WTC11 (cell line): Measurements from ENCODE around the gene LRRC47. TPM values are rescaled to one million over a fixed set of nuclear protein-coding genes. Genes with fewer than 3 reads are reported as not detected.

Experiments
- ATAC-seq: fragments of 200-7000 bp; cut with Tn5 transposase; 2 replicates; pipeline ENCODE4 v1.10.0; 2021; ENCODE audit warnings: mild to moderate bottlenecking, moderate library complexity
- CTCF ChIA-PET: fragments of 300-600 bp; sonication (Branson Sonifier 250); formaldehyde crosslinking; loops from one replicate; lab custom pipeline; 2021; ENCODE audit warnings: antibody characterized with exemption; lab: Charles Lee
- POLR2A ChIA-PET: fragments of 350-600 bp; sonication (Branson Sonifier 250); formaldehyde crosslinking; loops from one replicate; lab custom pipeline; 2021; ENCODE audit warnings: antibody characterized with exemption; lab: Charles Lee
- DNase-seq: peaks from one replicate; pipeline ENCODE4 v3.0.0; 2021; ENCODE audit warnings: low spot score
- H3K27ac Mint-ChIP-seq: 2 replicates; pipeline ENCODE4 v1.8.0; 2021; ENCODE audit warnings: mixed read lengths
- H3K27me3 Mint-ChIP-seq: 2 replicates; pipeline ENCODE4 v1.8.0; 2021; ENCODE audit warnings: low read depth, mild to moderate bottlenecking, moderate library complexity, mixed read lengths
- H3K36me3 Mint-ChIP-seq: 2 replicates; pipeline ENCODE4 v1.8.0; 2021; ENCODE audit warnings: mixed read lengths
- H3K4me1 Mint-ChIP-seq: 2 replicates; pipeline ENCODE4 v1.8.0; 2022; ENCODE audit warnings: mixed read lengths
- H3K4me3 Mint-ChIP-seq: 2 replicates; pipeline ENCODE4 v1.8.0; 2021; ENCODE audit warnings: mild to moderate bottlenecking, moderate library complexity, mixed read lengths
- H3K9me3 Mint-ChIP-seq: 2 replicates; pipeline ENCODE4 v1.8.0; 2021; ENCODE audit warnings: mixed read lengths
- AFF4 ChIP-seq: sonication (generic); formaldehyde crosslinking; IDR thresholded peaks from 2 replicates; pipeline ENCODE4 v1.8.1; 2023; ENCODE audit warnings: mild to moderate bottlenecking, missing genetic modification reagents, borderline replicate concordance
- ATF6 ChIP-seq: sonication (generic); formaldehyde crosslinking; IDR thresholded peaks from 2 replicates; pipeline ENCODE4 v1.8.1; 2023; ENCODE audit warnings: mild to moderate bottlenecking, missing genetic modification reagents
- E2F5 ChIP-seq: sonication (generic); formaldehyde crosslinking; IDR thresholded peaks from 2 replicates; pipeline ENCODE4 v1.8.1; 2022; ENCODE audit warnings: mild to moderate bottlenecking, moderate library complexity, missing genetic modification reagents
- EMX1 ChIP-seq: fragments of 250-450 bp; sonication (Bioruptor Pico); IDR thresholded peaks from 2 replicates; pipeline ENCODE4 v1.8.0; 2021; ENCODE audit warnings: mild to moderate bottlenecking
- FOXJ3 ChIP-seq: sonication (generic); formaldehyde crosslinking; IDR thresholded peaks from 2 replicates; pipeline ENCODE4 v1.9.0; 2021; ENCODE audit warnings: missing genetic modification reagents, mild to moderate bottlenecking, borderline replicate concordance
- FOXK1 ChIP-seq: sonication (generic); formaldehyde crosslinking; IDR thresholded peaks from 2 replicates; pipeline ENCODE4 v1.8.0; 2022; ENCODE audit warnings: mild to moderate bottlenecking, moderate library complexity, missing genetic modification reagents
- FOXP1 ChIP-seq: sonication (generic); formaldehyde crosslinking; IDR thresholded peaks from 2 replicates; pipeline ENCODE4 v1.8.0; 2022; ENCODE audit warnings: missing genetic modification reagents, mild to moderate bottlenecking, moderate library complexity, borderline replicate concordance
- JUN ChIP-seq: sonication (generic); formaldehyde crosslinking; IDR thresholded peaks from 2 replicates; pipeline ENCODE4 v1.8.0; 2023; ENCODE audit warnings: mild to moderate bottlenecking, missing genetic modification reagents
- KAT7 ChIP-seq: sonication (generic); formaldehyde crosslinking; IDR thresholded peaks from 2 replicates; pipeline ENCODE4 v1.8.1; 2023; ENCODE audit warnings: missing genetic modification reagents, mild to moderate bottlenecking, borderline replicate concordance
- MLX ChIP-seq: sonication (generic); formaldehyde crosslinking; IDR thresholded peaks from 2 replicates; pipeline ENCODE4 v1.8.1; 2023; ENCODE audit warnings: mild to moderate bottlenecking, missing genetic modification reagents, moderate library complexity
- MYBL2 ChIP-seq: sonication (generic); formaldehyde crosslinking; IDR thresholded peaks from 2 replicates; pipeline ENCODE4 v1.8.1; 2023; ENCODE audit warnings: mild to moderate bottlenecking, moderate library complexity, missing genetic modification reagents
- NFE2L1 ChIP-seq: sonication (generic); formaldehyde crosslinking; IDR thresholded peaks from 2 replicates; pipeline ENCODE4 v1.8.1; 2023; ENCODE audit warnings: missing genetic modification reagents
- NR3C1 ChIP-seq: sonication (generic); formaldehyde crosslinking; conservative IDR thresholded peaks from 2 replicates; pipeline ENCODE4 v1.8.1; 2023; ENCODE audit warnings: low read depth, mild to moderate bottlenecking, missing genetic modification reagents
- PREB ChIP-seq: sonication (generic); formaldehyde crosslinking; IDR thresholded peaks from 2 replicates; pipeline ENCODE4 v1.8.1; 2022; ENCODE audit warnings: mild to moderate bottlenecking, missing genetic modification reagents, moderate library complexity, borderline replicate concordance
- TCF7 ChIP-seq: sonication (generic); formaldehyde crosslinking; IDR thresholded peaks from 2 replicates; pipeline ENCODE4 v1.8.0; 2022; ENCODE audit warnings: mild to moderate bottlenecking, low read depth, missing genetic modification reagents, moderate library complexity
- ZNF263 ChIP-seq: sonication (generic); formaldehyde crosslinking; IDR thresholded peaks from 2 replicates; pipeline ENCODE4 v1.8.1; 2022; ENCODE audit warnings: low read depth, mild to moderate bottlenecking, moderate library complexity, missing genetic modification reagents
- ZNF396 ChIP-seq: fragments of 250-450 bp; sonication (Bioruptor Pico); IDR thresholded peaks from 2 replicates; pipeline ENCODE4 v1.8.0; 2021; ENCODE audit warnings: mild to moderate bottlenecking, moderate library complexity, borderline replicate concordance
- ZNF416 ChIP-seq: fragments of 250-450 bp; sonication (Bioruptor Pico); IDR thresholded peaks from 2 replicates; pipeline ENCODE4 v1.9.0; 2021; ENCODE audit warnings: mild to moderate bottlenecking, inconsistent platforms
- total RNA-seq: library from RNA; stranded (reverse); gene quantifications from 3 replicates; pipeline ENCODE4 v1.2.3, GENCODE V29; 2021
- TF ChIP-seq, protein P1 (sequence below): sonication (generic); formaldehyde crosslinking; IDR thresholded peaks from 2 replicates; pipeline ENCODE4 v1.8.0; 2023; ENCODE audit warnings: missing genetic modification reagents
- TF ChIP-seq, protein P2 (sequence below): sonication (generic); formaldehyde crosslinking; IDR thresholded peaks from 2 replicates; pipeline ENCODE4 v1.8.1; 2023; ENCODE audit warnings: mild to moderate bottlenecking, missing genetic modification reagents, moderate library complexity
- TF ChIP-seq, protein P3 (sequence below): sonication (generic); formaldehyde crosslinking; conservative IDR thresholded peaks from 2 replicates; pipeline ENCODE4 v1.8.1; 2023; ENCODE audit warnings: mild to moderate bottlenecking, low read depth, missing genetic modification reagents, moderate library complexity

LRRC47 gene
- total RNA-seq, 1 experiment from 2014 or later = 92.4 TPM

- TF ChIP-seq TCF7 (CRISPR knock-in tag) (no peak), AFF4 (CRISPR knock-in tag) (no peak), KAT7 (CRISPR knock-in tag) (no peak), JUN (CRISPR knock-in tag) (no peak), FOXK1 (no peak), NR3C1 (CRISPR knock-in tag) (no peak), MYBL2 (CRISPR knock-in tag) (no peak), MLX (CRISPR knock-in tag) (no peak), NFE2L1 (CRISPR knock-in tag) (no peak), FOXJ3 (no peak), ZNF396 (CRISPR knock-in tag) (no peak)
- TF ChIP-seq, protein P1, sequence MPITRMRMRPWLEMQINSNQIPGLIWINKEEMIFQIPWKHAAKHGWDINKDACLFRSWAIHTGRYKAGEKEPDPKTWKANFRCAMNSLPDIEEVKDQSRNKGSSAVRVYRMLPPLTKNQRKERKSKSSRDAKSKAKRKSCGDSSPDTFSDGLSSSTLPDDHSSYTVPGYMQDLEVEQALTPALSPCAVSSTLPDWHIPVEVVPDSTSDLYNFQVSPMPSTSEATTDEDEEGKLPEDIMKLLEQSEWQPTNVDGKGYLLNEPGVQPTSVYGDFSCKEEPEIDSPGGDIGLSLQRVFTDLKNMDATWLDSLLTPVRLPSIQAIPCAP (CRISPR knock-in tag) = no peak
- TF ChIP-seq, protein P2, sequence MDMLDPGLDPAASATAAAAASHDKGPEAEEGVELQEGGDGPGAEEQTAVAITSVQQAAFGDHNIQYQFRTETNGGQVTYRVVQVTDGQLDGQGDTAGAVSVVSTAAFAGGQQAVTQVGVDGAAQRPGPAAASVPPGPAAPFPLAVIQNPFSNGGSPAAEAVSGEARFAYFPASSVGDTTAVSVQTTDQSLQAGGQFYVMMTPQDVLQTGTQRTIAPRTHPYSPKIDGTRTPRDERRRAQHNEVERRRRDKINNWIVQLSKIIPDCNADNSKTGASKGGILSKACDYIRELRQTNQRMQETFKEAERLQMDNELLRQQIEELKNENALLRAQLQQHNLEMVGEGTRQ (CRISPR knock-in tag) = no peak
- TF ChIP-seq, protein P3, sequence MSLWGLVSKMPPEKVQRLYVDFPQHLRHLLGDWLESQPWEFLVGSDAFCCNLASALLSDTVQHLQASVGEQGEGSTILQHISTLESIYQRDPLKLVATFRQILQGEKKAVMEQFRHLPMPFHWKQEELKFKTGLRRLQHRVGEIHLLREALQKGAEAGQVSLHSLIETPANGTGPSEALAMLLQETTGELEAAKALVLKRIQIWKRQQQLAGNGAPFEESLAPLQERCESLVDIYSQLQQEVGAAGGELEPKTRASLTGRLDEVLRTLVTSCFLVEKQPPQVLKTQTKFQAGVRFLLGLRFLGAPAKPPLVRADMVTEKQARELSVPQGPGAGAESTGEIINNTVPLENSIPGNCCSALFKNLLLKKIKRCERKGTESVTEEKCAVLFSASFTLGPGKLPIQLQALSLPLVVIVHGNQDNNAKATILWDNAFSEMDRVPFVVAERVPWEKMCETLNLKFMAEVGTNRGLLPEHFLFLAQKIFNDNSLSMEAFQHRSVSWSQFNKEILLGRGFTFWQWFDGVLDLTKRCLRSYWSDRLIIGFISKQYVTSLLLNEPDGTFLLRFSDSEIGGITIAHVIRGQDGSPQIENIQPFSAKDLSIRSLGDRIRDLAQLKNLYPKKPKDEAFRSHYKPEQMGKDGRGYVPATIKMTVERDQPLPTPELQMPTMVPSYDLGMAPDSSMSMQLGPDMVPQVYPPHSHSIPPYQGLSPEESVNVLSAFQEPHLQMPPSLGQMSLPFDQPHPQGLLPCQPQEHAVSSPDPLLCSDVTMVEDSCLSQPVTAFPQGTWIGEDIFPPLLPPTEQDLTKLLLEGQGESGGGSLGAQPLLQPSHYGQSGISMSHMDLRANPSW = no peak
Measured at GRCh38 chr1:3750741-3751140, 45.6 kb downstream of the LRRC47 start (continued).

- Mint-ChIP-seq H3K27me3 (peaks cover 12% of the 10 kb centered on the region), H3K27ac (no peak overlapping the region), H3K9me3 (no peaks in the 10 kb centered on the region), H3K4me1 (peaks cover 19% of the 10 kb centered on the region), H3K36me3 (peaks cover 1% of the 10 kb centered on the region; the same call in 1 of the 2 replicates), H3K4me3 (no peak overlapping the region)
- DNase-seq (no peak), ATAC-seq (no peak)
- POLR2A ChIA-PET = no interaction called here
- CTCF ChIA-PET = no interaction called here
- TF ChIP-seq FOXP1 (CRISPR knock-in tag) (no peak), PREB (no peak), E2F5 (no peak), ZNF263 (no peak), ZNF416 (CRISPR knock-in tag) (no peak), ATF6 (CRISPR knock-in tag) (no peak), EMX1 (CRISPR knock-in tag) (no peak)
Measured at GRCh38 chr1:3749512-3749911, 46.8 kb downstream of the LRRC47 start.
